Endothelial cell of umbilical vein (primary cell): Measurements from ENCODE around the gene NSUN7. TPM values are rescaled to one million over a fixed set of nuclear protein-coding genes. Genes with fewer than 3 reads are reported as not detected.

Experiments used
- BruUV-seq: library from RNA; stranded (reverse); fragments of 400-500 nt; replicated peaks from 2 replicates; lab custom pipeline; 2021; lab: Mats Ljungman, UMichigan
- CTCF ChIA-PET: fragments of 300-600, 350-600 bp; sonication (Branson Sonifier 250); formaldehyde crosslinking; loops from one replicate; lab custom pipeline; 2021; ENCODE audit warnings: antibody characterized with exemption, inconsistent platforms; lab: Charles Lee
- POLR2A ChIA-PET: fragments of 300-600, 350-600 bp; sonication (Branson Sonifier 250); formaldehyde crosslinking; loops from one replicate; lab custom pipeline; 2021; ENCODE audit warnings: antibody characterized with exemption, inconsistent platforms; lab: Charles Lee
- DNase-seq: peaks from one replicate; pipeline ENCODE4 v3.0.0-alpha.2; 2011; ENCODE audit warnings: low read depth, low spot score
- FAIRE-seq: peaks from 2 replicates; lab custom pipeline; 2011; peaks lifted over from hg19 to GRCh38; lab: Jason Lieb, UNC
- H2AFZ ChIP-seq: 2 replicates; pipeline ENCODE4 v1.6.0; 2012; ENCODE audit warnings: low read depth, low read length, control low read depth, inconsistent platforms
- H3K27ac ChIP-seq: 2 replicates; pipeline ENCODE4 v1.5.1; 2011; ENCODE audit warnings: low read depth, mild to moderate bottlenecking, control low read depth, low read length, moderate library complexity; ENCODE audit not compliant: insufficient read depth
- H3K27me3 ChIP-seq, 2 experiments: 2 replicates each; pipeline versions ENCODE4 v1.6.0 to v1.6.1; 2011; ENCODE audit warnings: low read length in 2 of 2, mixed read lengths in 1 of 2; ENCODE audit not compliant: control insufficient read depth in 2 of 2, insufficient read depth in 2 of 2
- H3K36me3 ChIP-seq, 2 experiments: 2 replicates in 1 of 2; 3 replicates in 1 of 2; pipeline ENCODE4 v1.5.1; 2011; ENCODE audit warnings: low read length in 2 of 2, mild to moderate bottlenecking in 1 of 2, moderate library complexity in 1 of 2; ENCODE audit not compliant: control insufficient read depth in 2 of 2, insufficient read depth in 2 of 2; ENCODE audit errors: extremely low read depth in 1 of 2
- H3K4me1 ChIP-seq: 3 replicates; pipeline ENCODE4 v1.5.1; 2011; ENCODE audit warnings: mild to moderate bottlenecking, low read length; ENCODE audit not compliant: control insufficient read depth, insufficient read depth; ENCODE audit errors: extremely low read depth
- H3K4me2 ChIP-seq: 2 replicates; pipeline ENCODE4 v1.6.1; 2011; ENCODE audit warnings: low read length, control low read depth, mixed read lengths; ENCODE audit not compliant: insufficient read depth
- H3K4me3 ChIP-seq, 3 experiments: fragments of 200-600 bp in 1 of 3; sonication (generic), shearing (Covaris generic) in 1 of 3; replicated peaks in 1 of 3; 2 replicates each; pipeline ENCODE4 v1.5.1; 2011 to 2016; ENCODE audit warnings: control low read depth in 3 of 3, low read length in 3 of 3, mild to moderate bottlenecking in 2 of 3, inconsistent platforms in 1 of 3, low read depth in 1 of 3, moderate library complexity in 1 of 3; ENCODE audit not compliant: insufficient read depth in 1 of 3
- H3K79me2 ChIP-seq: 2 replicates; pipeline ENCODE4 v1.6.0; 2012; ENCODE audit warnings: low read length, inconsistent platforms; ENCODE audit not compliant: control insufficient read depth, insufficient read depth
- H3K9ac ChIP-seq: replicated peaks from 2 replicates; pipeline ENCODE3; 2011; ENCODE audit warnings: low read length, control low read depth; ENCODE audit not compliant: insufficient read depth; ENCODE audit errors: extremely low read depth
- H3K9me1 ChIP-seq: replicated peaks from 3 replicates; pipeline ENCODE4 v1.6.0; 2011; ENCODE audit warnings: mild to moderate bottlenecking, low read length; ENCODE audit not compliant: control insufficient read depth, insufficient read depth; ENCODE audit errors: extremely low read depth
- H3K9me3 ChIP-seq: replicated peaks from 2 replicates; pipeline ENCODE4 v1.5.1; 2012; ENCODE audit warnings: low read length, inconsistent platforms; ENCODE audit not compliant: control insufficient read depth, insufficient read depth
- H4K20me1 ChIP-seq: replicated peaks from 2 replicates; pipeline ENCODE3; 2011; ENCODE audit warnings: mild to moderate bottlenecking, low read length; ENCODE audit not compliant: control insufficient read depth, insufficient read depth; ENCODE audit errors: extremely low read depth
- EZH2 ChIP-seq: IDR thresholded peaks from 2 replicates; pipeline ENCODE4 v1.6.1; 2012; ENCODE audit warnings: borderline replicate concordance, low read depth, mild to moderate bottlenecking, moderate library complexity, low read length, inconsistent platforms; ENCODE audit not compliant: severe bottlenecking
- FOS ChIP-seq: IDR thresholded peaks from 2 replicates; pipeline ENCODE4 v1.6.1; 2011; ENCODE audit warnings: mild to moderate bottlenecking, low read length, moderate library complexity, borderline replicate concordance; ENCODE audit not compliant: insufficient read depth
- GATA2 ChIP-seq: IDR thresholded peaks from 2 replicates; pipeline ENCODE4 v1.7.0; 2011; ENCODE audit warnings: low read depth, mild to moderate bottlenecking, moderate library complexity, mixed read lengths, low read length; ENCODE audit not compliant: insufficient read length, insufficient read depth
- JUN ChIP-seq: IDR thresholded peaks from 2 replicates; pipeline ENCODE4 v1.6.1; 2011; ENCODE audit warnings: borderline replicate concordance, low read depth; ENCODE audit not compliant: insufficient read length, insufficient read depth
- MYC ChIP-seq: IDR thresholded peaks from one replicate; pipeline ENCODE4 v1.6.1; 2011; ENCODE audit warnings: mild to moderate bottlenecking, low read depth, low read length
- POLR2A ChIP-seq: IDR thresholded peaks from 2 replicates; pipeline ENCODE4 v1.6.1; 2012; ENCODE audit warnings: low read depth, mild to moderate bottlenecking, control low read depth, low read length
- POLR2AphosphoS5 ChIP-seq: IDR thresholded peaks from 2 replicates; pipeline ENCODE4 v1.6.1; 2012; ENCODE audit warnings: low read depth, mild to moderate bottlenecking, control low read depth, low read length, moderate library complexity; ENCODE audit not compliant: insufficient read depth
- dilution Hi-C: fragments of 300-500 bp; cut with MboI; formaldehyde crosslinking; loops from one replicate; pipeline ENCODE4 v1.15.0; 2019; ENCODE audit warnings: low sequenced_read_pairs; ENCODE audit not compliant: extremely low pct_ligation_motif_present
- intact Hi-C: fragments of 100-400 bp; cut with micrococcal nuclease; formaldehyde crosslinking; loops from one replicate; pipeline ENCODE4 v1.10.0; 2022
- polyA plus RNA-seq, 4 experiments: library from polyadenylated mRNA; depleted of rRNA in 3 of 4; stranded (reverse) in 3 of 4; unstranded in 1 of 4; fragments of >200 nt; gene quantifications; 2 replicates each; pipeline versions ENCODE4 v1.2.1 to v1.2.3, GENCODE V29; 2011 to 2012; ENCODE audit warnings: missing spikeins in 1 of 4
- total RNA-seq: library from RNA; stranded (reverse); gene quantifications from 2 replicates; pipeline ENCODE4 v1.2.3, GENCODE V29; 2021
- TF ChIP-seq, protein P1 (sequence below): IDR thresholded peaks from 2 replicates; pipeline ENCODE4 v1.6.1; 2011; ENCODE audit not compliant: insufficient read depth, insufficient read length
- TF ChIP-seq, protein P2 (sequence below), 2 donors: IDR thresholded peaks; 1 replicate in 1 of 2; 2 replicates in 1 of 2; pipeline ENCODE4 v1.5.1; 2011; ENCODE audit warnings: low read length in 2 of 2, mild to moderate bottlenecking in 2 of 2, moderate library complexity in 2 of 2, control low read depth in 1 of 2, inconsistent platforms in 1 of 2, low read depth in 1 of 2; ENCODE audit not compliant: insufficient read depth in 1 of 2; ENCODE audit errors: extremely low read depth in 1 of 2

The NSUN7 gene
- total and polyA plus RNA-seq, 2 donors (not counting 3 experiments of a cell fraction or from before 2014, with no cell fraction given): 0.03 to 0.20 TPM

- ChIA-PET POLR2A (no interaction called here), CTCF (no interaction called here)
- Histone ChIP-seq H3K27me3 (peaks cover 7 to 11% of the 10 kb centered on the region in 2 experiments), H3K4me2 (no peak overlapping the region), H3K4me3 (no peak overlapping the region), H4K20me1 (no peaks in the 10 kb centered on the region), H3K79me2 (no peaks in the 10 kb centered on the region), H3K36me3 (no peaks in the 10 kb centered on the region), H3K27ac (no peak overlapping the region), H3K9ac (no peak overlapping the region), H3K9me3 (no peaks in the 10 kb centered on the region), H3K4me1 (no peaks in the 10 kb centered on the region), H3K9me1 (no peaks in the 10 kb centered on the region), H2AFZ (no peak overlapping the region)
- TF ChIP-seq POLR2A (no peak), MYC (no peak), FOS (no peak), JUN (no peak), POLR2AphosphoS5 (no peak), GATA2 (no peak), EZH2 (no peak)
- TF ChIP-seq, protein P1, sequence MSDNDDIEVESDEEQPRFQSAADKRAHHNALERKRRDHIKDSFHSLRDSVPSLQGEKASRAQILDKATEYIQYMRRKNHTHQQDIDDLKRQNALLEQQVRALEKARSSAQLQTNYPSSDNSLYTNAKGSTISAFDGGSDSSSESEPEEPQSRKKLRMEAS: no peak
- TF ChIP-seq, protein P2, sequence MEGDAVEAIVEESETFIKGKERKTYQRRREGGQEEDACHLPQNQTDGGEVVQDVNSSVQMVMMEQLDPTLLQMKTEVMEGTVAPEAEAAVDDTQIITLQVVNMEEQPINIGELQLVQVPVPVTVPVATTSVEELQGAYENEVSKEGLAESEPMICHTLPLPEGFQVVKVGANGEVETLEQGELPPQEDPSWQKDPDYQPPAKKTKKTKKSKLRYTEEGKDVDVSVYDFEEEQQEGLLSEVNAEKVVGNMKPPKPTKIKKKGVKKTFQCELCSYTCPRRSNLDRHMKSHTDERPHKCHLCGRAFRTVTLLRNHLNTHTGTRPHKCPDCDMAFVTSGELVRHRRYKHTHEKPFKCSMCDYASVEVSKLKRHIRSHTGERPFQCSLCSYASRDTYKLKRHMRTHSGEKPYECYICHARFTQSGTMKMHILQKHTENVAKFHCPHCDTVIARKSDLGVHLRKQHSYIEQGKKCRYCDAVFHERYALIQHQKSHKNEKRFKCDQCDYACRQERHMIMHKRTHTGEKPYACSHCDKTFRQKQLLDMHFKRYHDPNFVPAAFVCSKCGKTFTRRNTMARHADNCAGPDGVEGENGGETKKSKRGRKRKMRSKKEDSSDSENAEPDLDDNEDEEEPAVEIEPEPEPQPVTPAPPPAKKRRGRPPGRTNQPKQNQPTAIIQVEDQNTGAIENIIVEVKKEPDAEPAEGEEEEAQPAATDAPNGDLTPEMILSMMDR (IDR thresholded peaks at IDR 0.05; ENCODE audit: extremely low read depth in 1 of 2, insufficient read depth in 1 of 2, low read depth in 1 of 2, low read length in 2 of 2): no peak
- dilution Hi-C loops (no loop called here), intact Hi-C loops (no loop called here)
- BruUV-seq: no TSS peak
- DNase-seq (no peak), FAIRE-seq (no peak)
Observed at GRCh38 chr4:40789771-40790170, 40.0 kb downstream of the NSUN7 start.
